DMS114 treated with DMSO at 0.1 percent for 48 hours (cell line): Measurements from ENCODE around the gene DDIAS.
"Not testable (repeated sequence)": the region's sequence is repeated elsewhere in the genome, so short reads cannot be mapped to it uniquely, and the experiment has no call there.

Source experiments
- DNase-seq: peaks from one replicate; lab custom pipeline; 2025; ENCODE audit not compliant: unreplicated experiment; lab: John Stamatoyannopoulos, UW

DDIAS gene, protein sequence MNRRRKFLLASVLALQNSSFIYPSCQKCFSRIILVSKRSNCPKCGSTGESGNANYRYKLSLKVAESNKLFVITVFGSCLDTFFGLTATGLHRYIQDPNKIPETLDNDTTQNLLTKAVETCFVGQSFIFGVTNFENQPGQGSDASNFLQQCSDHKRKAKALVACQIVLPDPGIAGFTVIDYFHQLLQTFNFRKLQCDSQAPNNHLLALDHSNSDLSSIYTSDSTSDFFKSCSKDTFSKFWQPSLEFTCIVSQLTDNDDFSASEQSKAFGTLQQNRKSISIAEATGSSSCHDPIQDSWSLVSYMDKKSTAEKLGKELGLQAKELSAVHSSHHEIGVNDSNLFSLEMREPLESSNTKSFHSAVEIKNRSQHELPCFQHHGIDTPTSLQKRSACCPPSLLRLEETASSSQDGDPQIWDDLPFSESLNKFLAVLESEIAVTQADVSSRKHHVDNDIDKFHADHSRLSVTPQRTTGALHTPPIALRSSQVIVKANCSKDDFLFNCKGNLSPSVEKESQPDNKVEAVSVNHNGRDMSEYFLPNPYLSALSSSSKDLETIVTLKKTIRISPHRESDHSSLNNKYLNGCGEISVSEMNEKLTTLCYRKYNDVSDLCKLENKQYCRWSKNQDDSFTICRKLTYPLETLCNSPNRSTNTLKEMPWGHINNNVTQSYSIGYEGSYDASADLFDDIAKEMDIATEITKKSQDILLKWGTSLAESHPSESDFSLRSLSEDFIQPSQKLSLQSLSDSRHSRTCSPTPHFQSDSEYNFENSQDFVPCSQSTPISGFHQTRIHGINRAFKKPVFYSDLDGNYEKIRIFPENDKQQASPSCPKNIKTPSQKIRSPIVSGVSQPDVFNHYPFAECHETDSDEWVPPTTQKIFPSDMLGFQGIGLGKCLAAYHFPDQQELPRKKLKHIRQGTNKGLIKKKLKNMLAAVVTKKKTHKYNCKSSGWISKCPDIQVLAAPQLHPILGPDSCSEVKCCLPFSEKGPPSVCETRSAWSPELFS

DNA sequence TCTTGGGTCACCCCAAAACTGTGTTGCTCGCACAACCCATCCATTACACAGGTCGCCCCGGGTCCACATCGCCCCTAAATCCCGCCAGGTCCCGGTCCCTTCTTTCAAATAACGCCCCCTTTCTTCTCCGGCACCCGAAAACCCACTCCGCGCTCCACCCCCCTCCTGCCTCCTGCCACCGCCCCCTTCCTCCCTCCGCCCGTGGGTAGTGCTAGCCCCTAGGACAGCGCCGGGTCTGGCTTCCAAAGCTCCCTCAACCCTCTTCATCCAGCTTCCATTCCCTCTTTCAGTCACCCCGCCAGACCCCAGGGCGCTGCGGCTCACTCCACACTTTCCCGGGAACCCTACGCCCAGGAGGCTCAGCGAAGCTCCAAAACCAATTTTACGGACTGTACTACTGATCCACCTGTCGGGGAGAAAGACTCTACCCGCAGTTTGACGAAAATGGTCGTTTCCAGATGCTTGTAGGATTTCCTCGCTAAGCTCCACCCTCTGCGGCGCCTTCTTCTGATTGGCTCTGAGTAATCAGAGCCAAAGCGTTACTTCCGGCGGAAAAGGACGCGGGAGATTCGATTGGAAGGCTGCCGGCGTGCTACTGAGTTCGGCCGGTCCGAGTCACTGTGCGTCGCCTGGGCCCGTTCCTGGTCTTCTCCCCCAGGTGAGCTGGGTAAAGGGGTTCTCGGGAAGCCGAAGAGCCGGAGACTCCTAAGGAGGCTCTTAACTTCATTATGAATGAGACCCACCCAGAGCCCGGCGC lies at the start of gene DDIAS:
Gene DDIAS (plus strand): TSS at position 572 of the 757 bp plus-strand sequence. CDS start 13,003 bp downstream, outside the sequence.
- peak; percentile 94 for DNase-seq

DNA sequence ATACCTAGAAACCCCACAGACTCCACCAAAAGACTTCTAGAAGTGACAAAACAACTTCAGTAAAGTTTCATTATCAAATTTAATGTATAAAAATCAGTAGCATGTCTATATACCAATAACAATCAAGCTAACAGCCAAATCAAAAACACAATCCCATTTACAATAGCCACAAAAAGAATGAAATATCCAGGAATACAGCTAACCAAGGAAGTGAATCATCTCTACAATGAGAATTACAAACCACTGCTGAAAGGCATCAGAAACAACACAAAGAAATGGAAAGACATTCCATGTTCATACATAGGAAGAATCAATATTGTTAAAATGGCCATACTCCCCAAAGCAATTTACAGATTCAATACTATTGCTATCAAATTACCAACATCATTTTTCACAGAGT lies 47.3 kb upstream of the DDIAS start:
- DNase-seq, result no peak

DNA sequence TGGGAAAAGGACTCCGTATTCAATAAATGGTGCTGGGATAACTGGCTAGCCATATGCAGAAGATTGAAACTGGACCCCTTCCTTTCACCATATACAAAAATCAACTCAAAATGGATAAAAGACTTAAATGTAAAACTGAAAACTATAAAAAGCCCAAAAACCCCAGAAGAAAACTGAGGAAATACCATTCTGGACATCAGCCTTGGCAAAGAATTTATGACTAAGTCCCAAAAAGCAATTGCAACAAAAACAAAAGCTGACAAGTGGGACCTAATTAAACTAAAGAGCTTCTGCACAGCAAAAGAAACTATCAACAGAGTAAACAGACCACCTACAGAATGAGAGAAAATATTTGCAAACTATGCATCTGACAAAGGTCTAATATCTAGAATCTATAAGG lies 46.6 kb upstream of the DDIAS start:
- not testable (repeated sequence) for DNase-seq

DNA sequence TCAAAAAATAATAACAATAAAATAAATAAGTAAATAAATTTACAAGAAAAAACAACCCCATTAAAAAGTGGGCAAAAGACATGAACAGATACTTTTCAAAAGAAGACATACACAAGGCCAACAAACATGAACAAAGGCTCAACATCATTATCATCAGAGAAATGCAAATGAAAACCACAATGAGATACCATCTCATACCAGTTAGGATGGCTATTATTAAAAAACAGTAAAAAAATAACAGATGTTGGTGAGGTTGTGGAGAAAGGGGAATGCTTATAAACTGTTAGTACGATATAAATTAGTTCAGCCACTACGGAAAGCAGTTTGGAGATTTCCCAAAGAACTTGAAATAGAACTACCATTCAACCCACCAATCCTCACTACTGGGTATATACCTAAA lies 45.9 kb upstream of the DDIAS start:
- no peak for DNase-seq

DNA sequence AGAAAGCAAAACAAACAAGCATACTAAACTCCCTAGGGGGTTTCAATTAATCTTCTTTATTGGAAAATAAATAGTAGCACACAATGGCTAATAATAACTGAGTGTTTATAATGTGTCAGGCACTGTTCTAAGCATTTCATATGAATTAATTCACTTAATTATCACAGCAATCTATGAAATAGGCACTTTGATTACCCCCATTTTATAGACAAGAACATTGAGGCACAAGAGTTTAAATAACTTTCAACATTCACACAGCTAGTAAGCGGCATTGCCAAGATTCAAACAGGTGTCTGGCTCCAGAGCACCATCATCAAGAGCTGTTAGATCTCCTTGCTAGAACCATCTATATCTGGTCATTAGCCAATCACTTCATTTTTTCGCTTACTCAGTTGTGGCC lies 44.4 kb upstream of the DDIAS start:
- DNase-seq, result no peak

DNA sequence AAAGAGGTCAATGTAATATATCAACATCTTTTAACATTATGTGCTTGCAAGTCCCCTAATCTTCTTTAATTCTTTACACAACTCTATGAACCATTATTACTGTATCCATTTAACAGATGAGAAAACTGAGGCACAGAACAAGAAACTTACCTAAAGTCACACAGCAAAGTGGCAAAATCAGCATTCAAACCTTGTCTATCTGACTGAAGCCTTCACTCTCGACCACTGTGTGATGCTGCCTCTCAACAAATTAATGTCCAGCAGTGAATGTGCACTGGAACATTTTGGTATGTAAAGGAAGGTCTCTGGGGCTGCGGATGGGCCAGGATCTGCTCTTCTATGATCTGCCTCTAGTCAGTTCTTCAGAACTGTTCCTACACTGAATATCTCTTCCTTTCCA lies 43.4 kb upstream of the DDIAS start:
- DNase-seq, result no peak

DNA sequence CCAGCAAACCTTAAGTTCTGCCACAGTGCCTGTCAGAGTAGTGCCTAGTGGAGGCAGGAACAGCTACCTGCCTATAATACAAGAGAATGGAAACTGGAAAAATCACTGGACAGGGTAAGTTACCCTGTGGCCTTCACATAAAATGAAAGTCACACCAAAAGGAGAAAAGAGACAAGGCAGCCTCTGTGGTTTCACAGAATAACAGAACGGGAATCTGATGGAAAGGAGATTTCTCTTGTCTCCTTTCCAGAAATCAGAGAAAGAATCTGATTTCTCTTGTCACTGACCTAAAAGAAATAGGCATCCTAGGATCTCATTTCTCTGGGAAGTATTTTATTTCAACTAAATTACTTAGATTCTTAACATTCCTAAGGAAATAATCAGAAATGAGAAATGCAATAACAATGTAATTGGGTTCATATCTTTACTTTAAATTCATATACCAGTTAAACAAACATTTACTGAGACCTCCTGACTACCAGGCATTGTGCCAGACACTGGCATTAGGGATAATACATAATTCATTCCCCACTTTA lies 42.9 kb upstream of the DDIAS start:
- DNase-seq, result no peak

DNA sequence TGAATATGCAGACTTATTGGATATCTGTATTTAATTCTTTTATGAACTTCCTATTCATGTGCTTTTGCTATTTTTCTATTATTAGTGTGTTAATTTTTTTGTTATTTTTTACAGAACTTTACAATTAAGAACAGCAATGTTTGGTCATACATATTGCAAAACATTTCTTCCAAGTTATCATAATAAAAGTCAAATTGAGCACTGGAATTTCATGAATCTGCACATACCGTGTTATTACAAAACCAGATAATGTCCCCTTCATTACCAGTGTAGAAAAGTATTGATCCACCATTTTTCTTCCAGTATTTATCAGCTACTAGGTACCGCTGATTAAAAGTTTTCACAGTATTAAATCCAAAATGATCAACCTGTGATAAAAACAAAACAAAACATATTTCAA lies 41.8 kb upstream of the DDIAS start:
- DNase-seq, result no peak

DNA sequence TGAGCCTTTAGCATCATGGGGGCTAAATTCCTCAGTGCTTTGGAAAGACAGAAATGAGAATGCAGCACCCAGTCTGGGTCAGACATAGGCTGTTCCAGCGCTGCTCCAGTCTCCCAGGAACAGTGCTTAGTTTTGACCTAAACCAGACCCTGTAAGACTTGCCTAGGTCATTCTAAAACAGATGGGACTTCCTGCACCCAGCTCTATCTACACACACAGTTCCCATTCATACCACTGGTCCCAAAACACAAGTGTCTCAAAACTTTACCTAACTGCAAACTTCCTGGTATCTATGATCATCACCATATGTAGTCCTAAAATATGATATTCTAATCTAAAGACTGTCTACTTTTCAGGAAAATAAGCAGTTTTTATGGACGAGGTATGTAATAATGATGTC lies 39.2 kb upstream of the DDIAS start:
- DNase-seq, result no peak

DNA sequence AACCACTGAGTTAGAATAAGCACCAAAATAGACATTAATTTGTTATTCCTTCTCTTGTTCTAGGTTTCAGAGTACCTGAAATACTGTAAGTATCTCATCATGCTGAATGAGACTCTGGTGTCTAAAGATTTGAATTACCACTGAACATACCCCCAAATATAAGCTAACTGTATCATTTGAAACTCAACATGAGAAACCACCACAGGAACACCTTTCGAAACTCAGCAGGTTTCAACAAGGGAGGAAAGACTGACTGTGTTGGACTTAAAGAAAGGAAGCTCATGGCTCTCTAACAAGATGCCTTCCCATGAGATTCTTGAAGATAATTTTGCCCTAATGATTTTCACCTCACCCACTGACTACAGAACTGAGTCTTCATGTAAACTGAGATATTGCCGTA lies 38.3 kb upstream of the DDIAS start:
- no peak for DNase-seq

DNA sequence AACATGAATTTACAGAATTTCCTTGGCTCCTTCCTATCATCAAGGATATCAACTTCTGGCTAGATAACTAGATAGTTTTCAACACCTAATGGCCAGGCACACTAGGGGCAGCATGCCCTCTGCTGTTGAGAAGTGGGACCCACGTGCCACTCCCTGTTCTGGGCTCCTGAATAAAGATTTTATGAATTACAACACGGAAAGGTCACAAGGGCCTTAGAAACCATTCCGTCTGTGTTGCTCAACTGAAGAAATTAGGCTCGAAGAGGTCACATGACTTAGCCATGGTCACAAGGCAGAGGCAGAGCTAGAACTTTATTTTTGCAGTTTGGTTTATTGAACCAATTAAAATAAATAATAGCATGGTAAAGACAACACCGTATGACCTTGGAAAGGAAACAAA lies 37.3 kb upstream of the DDIAS start:
- DNase-seq, result no peak

DNA sequence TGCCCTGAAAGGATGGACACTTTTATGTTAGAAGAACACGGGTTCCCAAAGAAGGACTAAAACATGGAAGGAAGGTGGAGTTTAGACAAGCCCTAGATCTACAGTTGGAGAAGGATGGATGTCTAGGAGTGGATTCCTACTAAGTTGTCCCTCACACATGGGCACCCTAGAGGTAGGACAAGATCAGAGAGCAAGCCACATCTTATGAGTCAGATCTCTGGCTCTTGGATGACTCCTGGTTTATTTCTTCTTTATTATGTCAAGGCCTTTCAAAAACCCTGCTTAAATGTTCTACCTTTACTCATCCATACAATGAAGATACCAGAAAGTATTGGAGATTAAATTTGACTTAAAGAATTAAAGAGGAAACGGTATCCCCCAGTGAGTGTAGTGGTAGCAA lies 35.7 kb upstream of the DDIAS start:
- no peak for DNase-seq

DNA sequence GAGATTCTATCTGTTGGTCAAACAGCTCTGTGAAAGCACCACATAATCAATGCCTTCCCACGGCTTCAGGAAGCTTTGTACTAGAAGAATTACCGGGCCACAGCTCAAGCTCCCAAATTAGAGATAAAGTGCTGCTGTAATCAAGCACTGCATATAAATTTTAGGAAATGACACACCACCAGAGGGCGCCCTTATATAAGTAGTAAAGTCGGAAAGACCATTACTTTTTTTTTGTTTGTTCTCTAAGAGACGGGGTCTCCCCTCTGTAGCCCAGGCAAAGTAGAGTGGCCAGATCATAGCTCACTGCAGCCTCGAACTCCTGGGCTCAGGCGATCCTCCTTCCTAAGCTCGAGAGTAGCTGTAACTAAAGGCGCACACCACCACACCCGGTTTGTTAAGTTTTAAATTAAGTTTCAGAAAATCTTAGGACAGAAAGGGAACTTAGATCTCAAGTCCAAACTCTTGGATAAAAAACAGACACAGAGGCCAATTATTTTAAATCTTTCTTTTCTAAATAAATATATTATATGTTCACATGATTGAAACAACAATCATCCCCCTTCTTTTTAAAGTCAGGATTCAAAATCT lies 33.9 kb upstream of the DDIAS start:
- peak; percentile 74 for DNase-seq

DNA sequence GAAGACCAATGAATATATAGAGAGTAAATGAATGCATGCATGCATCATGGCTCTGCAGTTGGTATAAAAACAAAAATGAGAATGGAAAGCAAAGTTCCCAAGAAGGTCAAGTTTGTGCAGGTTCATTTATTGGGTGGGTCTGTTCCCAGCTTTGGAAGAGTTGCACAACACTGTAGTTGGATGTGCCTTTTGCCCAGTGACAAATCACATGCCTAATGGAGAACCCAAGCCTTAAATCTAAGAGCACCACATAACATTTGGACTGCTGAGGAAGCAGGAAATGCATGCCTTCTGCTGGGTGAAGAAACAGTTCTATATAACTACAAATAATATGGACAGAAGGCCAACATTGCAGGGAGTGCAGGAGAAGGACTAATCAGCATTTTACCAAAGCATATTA lies 31.9 kb upstream of the DDIAS start:
- DNase-seq, result no peak

DNA sequence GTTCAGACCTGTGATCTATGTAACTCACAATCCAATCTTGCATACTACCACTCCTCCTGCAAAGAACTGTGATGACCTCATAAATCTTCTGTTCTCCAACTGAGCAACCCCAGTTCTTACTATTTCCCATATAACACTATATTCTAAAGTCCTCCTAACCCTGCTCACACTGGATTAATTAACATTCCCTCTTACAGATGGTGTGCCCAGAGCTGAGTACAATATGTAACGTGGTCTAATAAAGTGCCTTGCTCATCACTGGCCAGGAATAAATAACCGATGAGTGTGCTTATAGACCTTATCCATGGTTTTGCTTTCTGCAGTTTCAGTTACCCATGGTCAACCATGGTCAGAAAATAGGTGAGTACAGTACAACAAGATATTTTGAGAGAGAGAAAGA lies 29.9 kb upstream of the DDIAS start:
- DNase-seq, result no peak

DNA sequence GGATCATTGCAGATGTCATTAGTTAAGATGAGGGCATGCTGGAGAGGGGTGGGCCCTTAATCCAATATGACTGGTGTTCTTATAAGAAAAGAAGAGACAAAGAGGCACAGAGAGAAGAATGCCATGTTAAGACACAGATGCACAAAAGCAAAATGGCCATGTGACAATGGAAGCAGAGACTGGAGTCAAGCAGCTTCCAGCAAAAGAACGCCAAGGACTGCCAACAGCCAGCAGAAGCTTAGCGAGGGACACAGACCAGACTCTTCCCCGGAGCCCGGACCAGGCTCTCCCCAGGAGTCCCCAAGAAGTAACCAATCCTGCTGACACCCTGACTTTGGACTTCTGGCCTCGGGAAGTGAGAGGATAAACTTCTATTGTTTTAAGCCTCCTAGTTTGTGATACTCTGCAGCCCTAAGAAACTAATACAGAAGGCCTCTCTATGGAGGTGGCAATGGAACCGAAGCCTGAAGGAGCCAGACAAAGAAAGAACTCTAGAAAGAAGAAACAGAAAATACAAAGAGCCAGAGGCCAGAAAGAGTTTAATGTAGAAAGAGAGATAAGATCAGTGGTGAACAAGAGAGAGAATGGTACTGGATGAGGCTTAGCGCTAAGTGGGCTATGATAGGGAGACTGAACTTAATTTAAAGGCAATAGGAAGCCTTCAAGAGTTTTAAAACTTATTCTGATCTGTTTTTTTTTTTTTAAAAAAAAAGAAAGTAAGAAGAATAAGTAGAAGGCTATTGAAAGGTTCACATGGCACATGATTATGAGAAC lies 29.0 kb upstream of the DDIAS start:
- no peak for DNase-seq

DNA sequence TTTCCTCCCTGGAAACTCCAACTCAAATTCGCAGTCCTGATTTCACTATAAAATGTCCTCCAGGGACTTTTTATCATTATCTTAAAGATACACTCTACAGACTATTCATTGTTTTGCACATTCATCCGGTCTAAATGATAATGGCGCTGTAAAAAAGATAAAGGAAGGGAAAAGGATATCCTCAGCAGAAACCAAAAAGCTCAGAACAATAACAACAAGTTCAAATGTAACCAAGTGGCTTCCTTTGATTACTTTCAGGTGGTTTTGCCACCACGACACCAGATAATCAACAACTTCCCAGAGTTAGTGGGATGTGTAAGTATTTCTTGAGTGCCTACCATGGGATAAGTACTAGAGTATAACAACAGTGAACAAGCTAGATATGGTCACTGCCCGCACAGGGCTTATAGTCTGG lies 27.6 kb upstream of the DDIAS start:
- no peak for DNase-seq

DNA sequence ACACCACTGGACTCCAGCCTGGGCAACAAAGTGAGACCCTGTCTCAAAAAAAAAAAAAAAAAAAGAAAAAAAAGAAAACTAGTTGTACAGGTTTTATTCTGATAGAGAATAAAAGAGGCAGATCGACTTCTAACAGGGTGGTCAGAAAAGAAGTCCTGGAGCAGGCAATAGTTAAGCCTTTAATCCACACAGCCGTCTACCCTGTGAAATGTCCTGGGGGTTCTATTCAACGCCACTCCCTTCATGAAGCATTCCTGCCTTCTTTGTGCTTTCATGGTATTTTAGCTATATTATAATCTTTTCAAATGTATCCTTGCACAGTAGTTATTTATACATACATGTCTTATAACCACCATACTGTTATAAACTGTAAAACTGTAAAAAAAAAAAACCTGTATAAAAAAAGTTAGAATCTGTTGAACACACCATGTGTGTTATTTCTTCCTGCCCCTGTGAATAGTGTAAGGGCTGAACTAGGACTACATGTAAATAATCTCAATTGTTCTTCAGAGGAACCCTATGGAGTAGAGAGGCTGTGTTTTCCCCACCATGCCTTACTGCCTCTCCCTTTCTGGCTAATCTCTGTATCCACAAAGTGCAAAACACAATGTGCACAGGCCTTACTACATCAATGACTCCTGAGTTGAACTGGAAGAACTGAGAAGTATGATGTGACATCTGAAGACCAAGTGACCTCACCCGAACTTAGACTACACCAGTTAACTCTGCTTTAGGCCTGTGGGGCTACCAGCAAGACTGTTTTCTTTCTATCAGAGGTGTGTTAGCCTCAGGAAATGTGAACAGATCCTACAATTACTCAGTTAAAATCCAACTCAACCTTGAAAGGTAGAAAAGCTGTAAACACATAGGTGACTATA lies 26.7 kb upstream of the DDIAS start:
- DNase-seq, result no peak

DNA sequence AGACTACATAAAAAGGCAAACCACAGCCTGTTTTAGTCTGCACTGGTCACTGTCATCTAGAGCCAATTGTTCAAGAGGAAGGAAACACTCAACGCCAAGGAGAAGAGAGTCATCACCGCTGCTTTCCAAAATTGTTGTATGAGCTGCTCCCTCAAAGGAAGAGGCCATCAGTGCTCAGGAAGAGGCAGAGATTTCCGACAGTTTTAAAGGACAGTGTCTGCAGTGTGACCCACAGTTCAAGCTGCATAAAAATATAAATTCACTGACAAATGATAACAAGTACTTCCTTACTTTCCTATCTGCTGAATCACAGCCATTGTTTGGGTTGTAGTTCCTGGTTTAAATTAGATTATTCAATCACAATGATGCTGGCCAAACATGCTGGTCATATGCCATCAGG lies 17.7 kb upstream of the DDIAS start:
- no peak for DNase-seq
